ENCODE measurements around the gene ZNF154.
"Not testable (repeated sequence)": the region's sequence is repeated elsewhere in the genome, so short reads cannot be mapped to it uniquely, and the experiment has no call there.

GRCh38 chr19:57738320-57738719 is 29.3 kb upstream of the ZNF154 start:
- TF ChIP-seq TARDBP (IDR thresholded peaks at IDR 0.05); SP1 (IDR thresholded peaks at IDR 0.05); ZNF384 (IDR thresholded peaks at IDR 0.05); CTBP1 (IDR thresholded peaks at IDR 0.05; ENCODE audit: borderline replicate concordance); NFRKB (IDR thresholded peaks at IDR 0.05); HDGF (IDR thresholded peaks at IDR 0.05; ENCODE audit: borderline replicate concordance); SUZ12 (IDR thresholded peaks at IDR 0.05); FOXM1 (IDR thresholded peaks at IDR 0.05; ENCODE audit: borderline replicate concordance); ELF4 (IDR thresholded peaks at IDR 0.05); FOXK2 (IDR thresholded peaks at IDR 0.05): not testable (repeated sequence)
